GM12872 (cell line): Measurements from ENCODE around the gene AP4M1.

Experiments used
- CTCF ChIP-seq: IDR thresholded peaks from 3 replicates; pipeline ENCODE4 v1.5.1; 2011; ENCODE audit warnings: low read depth, mild to moderate bottlenecking, low read length, moderate library complexity; ENCODE audit not compliant: insufficient read depth

The AP4M1 gene

GRCh38 chr7:100101016-100101862 lies at the start of gene AP4M1, which contains the start of gene MCM7:
TSS of gene AP4M1 (plus strand) at chr7:100101643. CDS start at chr7:100101715, 72 bp downstream.
TSS of gene MCM7 (minus strand) at chr7:100101397. CDS start at chr7:100101294, 103 bp downstream.
- no peak for TF ChIP-seq CTCF

GRCh38 chr7:100053215-100053614 lies 48.2 kb upstream of the AP4M1 start:
- TF ChIP-seq CTCF: no peak

DNA sequence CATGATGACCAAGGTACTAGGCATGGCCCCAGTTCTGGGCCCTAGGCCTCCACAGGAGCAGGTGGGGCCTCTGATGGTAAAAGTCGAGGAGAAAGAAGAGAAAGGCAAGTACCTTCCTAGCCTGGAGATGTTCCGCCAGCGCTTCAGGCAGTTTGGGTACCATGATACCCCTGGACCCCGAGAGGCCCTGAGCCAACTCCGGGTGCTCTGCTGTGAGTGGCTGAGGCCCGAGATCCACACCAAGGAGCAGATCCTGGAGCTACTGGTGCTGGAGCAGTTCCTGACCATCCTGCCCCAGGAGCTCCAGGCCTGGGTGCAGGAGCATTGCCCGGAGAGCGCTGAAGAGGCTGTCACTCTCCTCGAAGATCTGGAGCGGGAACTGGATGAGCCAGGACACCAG lies 44.4 kb upstream of the AP4M1 start:
- TF ChIP-seq CTCF: no peak

- TF ChIP-seq CTCF: no peak
These were observed 42.1 kb upstream of the AP4M1 start for GRCh38 chr7:100059251-100059739.

DNA sequence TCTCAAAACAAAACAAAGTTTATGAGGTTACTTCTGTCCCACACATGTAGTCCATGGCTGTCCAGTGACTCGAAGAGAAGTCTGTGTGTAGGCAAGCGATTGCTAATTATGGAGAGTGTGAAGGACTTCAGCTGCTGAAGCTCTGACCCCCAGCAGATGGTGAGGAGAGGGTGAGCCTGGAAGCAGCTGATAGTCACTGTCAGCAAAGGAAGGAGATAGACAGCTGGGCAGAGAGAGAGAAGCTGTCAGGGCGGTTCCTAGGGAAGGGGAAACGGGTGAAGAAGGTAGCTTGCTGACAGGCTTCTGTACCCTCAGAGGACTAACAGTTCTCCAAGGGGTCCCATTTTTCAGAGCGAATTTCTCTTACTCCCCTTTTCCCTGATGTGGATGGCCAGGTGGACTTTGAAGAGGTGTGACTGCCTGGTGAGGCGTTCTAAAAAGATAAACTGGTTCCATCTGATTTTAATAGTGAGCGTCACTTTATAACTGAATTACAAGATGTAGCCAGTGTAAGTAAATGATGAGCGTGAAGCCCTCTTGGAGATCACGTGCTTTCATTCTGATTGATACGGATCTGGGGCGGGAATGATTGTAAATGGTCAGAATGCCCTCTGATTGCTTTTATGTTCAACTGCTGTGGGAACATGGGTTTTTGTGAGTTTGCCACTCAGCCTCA lies 39.8 kb upstream of the AP4M1 start:
- no peak for TF ChIP-seq CTCF

DNA sequence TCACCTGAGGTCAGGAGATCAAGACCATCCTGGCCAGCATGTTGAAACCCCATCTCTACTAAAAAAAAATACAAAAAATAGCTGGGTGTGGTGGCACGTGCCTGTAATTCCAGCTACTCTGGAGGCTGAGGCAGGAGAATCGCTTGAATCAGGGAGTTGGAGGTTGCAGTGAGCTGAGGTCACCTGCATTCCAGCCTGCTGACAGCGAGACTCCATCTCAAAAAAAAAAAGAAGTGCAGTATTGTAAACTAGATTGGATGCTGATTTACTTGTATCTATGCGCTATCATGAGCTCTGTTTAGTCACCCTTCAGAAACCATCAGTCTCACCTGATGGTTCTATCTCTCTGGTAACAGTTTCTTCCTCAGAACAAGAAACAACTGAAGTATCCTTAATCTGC lies 38.1 kb upstream of the AP4M1 start:
- no peak for TF ChIP-seq CTCF

GRCh38 chr7:100064162-100064561 lies 37.3 kb upstream of the AP4M1 start:
- no peak for TF ChIP-seq CTCF
